Brain microvascular endothelial cell (primary cell): ENCODE results near the gene KIAA0408.

Experiments
- DNase-seq: peaks from one replicate; pipeline ENCODE4 v3.0.0-alpha.2; 2020
- H3K27ac ChIP-seq: fragments of 250-450 bp; sonication (Bioruptor Pico); 2 replicates; pipeline ENCODE4 v1.5.1; 2020; ENCODE audit warnings: mild to moderate bottlenecking, moderate library complexity
- H3K27me3 ChIP-seq: fragments of 250-450 bp; sonication (Bioruptor Pico); replicated peaks from 2 replicates; pipeline ENCODE4 v1.5.1; 2020; ENCODE audit warnings: mild to moderate bottlenecking
- H3K36me3 ChIP-seq: fragments of 250-450 bp; sonication (Bioruptor Pico); replicated peaks from 2 replicates; pipeline ENCODE4 v1.5.1; 2020; ENCODE audit warnings: mild to moderate bottlenecking
- H3K4me3 ChIP-seq: 2 replicates; pipeline ENCODE4 v1.5.1; 2011; ENCODE audit warnings: low read depth, mild to moderate bottlenecking, control low read depth, low read length, moderate library complexity
- CTCF ChIP-seq: IDR thresholded peaks from 2 replicates; pipeline ENCODE4 v1.5.1; 2011; ENCODE audit warnings: low read depth, mild to moderate bottlenecking, moderate library complexity, low read length, control low read depth, inconsistent platforms; ENCODE audit errors: missing control alignments
- in situ Hi-C: cut with HindIII; loops from 2 replicates; pipeline ENCODE4 v1.10.0; 2017; ENCODE audit warnings: low sequenced_read_pairs, low pct_ligation_motif_present

The KIAA0408 gene

GRCh38 chr6:127489248-127489647 is 30.1 kb upstream of the KIAA0408 start:
- in situ Hi-C loops: no loop called here
- no peaks in the 10 kb centered on the region for H3K27me3 ChIP-seq
- no peak for TF ChIP-seq CTCF
- no peak overlapping the region for H3K27ac ChIP-seq
- no peak for DNase-seq
- H3K36me3 ChIP-seq: peaks cover 7% of the 10 kb centered on the region
- H3K4me3 ChIP-seq: no peak overlapping the region

- no peak overlapping the region for H3K27ac ChIP-seq
- H3K27me3 ChIP-seq: no peaks in the 10 kb centered on the region
- in situ Hi-C loops: no loop called here
- no peak for TF ChIP-seq CTCF
- peaks cover 7% of the 10 kb centered on the region for H3K36me3 ChIP-seq
- DNase-seq: no peak
- H3K4me3 ChIP-seq: no peak overlapping the region
Observed at GRCh38 chr6:127486934-127487333, 27.7 kb upstream of the KIAA0408 start.

GRCh38 chr6:127484212-127484863 is 25.1 kb upstream of the KIAA0408 start:
- peak; percentile 61 for DNase-seq
- in situ Hi-C loops: no loop called here

GRCh38 chr6:127483399-127484055 is 24.3 kb upstream of the KIAA0408 start:
- no peaks in the 10 kb centered on the region for H3K36me3 ChIP-seq
- TF ChIP-seq CTCF: no peak
- no peaks in the 10 kb centered on the region for H3K27me3 ChIP-seq
- in situ Hi-C loops: no loop called here
- peak overlapping the region; percentile 68 for H3K27ac ChIP-seq
- H3K4me3 ChIP-seq: no peak overlapping the region
- DNase-seq: no peak

More at GRCh38 chr6:127484212-127484863, 25.1 kb upstream of the KIAA0408 start:
- Histone ChIP-seq H3K36me3 (no peaks in the 10 kb centered on the region), H3K27me3 (no peaks in the 10 kb centered on the region), H3K27ac (peak overlapping the region; percentile 68), H3K4me3 (no peak overlapping the region)
- TF ChIP-seq CTCF: no peak

- Histone ChIP-seq H3K27me3 (no peaks in the 10 kb centered on the region), H3K36me3 (peaks cover 3% of the 10 kb centered on the region), H3K4me3 (no peak overlapping the region), H3K27ac (peak overlapping the region; percentile 13)
- no peak for DNase-seq
- in situ Hi-C loops: no loop called here
- TF ChIP-seq CTCF: no peak
Observed at GRCh38 chr6:127482325-127482724, 23.1 kb upstream of the KIAA0408 start.
